Anterior cingulate cortex (tissue), 58 donors: ENCODE measurements around the gene SLC31A2.
A peak's percentile ranks its signal among the peaks of the same experiment; 100 is the strongest.
"Not testable (repeated sequence)": the region's sequence is repeated elsewhere in the genome, so short reads cannot be mapped to it uniquely, and the experiment has no call there.

ENCODE experiments used
- DNase-seq, 58 donors: peaks; one replicate each; lab custom pipeline; 2025; lab: John Stamatoyannopoulos, UW

SLC31A2 gene

GRCh38 chr9:113148781-113149510, 1.9 kb upstream of the SLC31A2 start:
- no peak for DNase-seq

GRCh38 chr9:113149561-113149960, 1.2 kb upstream of the SLC31A2 start:
- not testable (repeated sequence) for DNase-seq

GRCh38 chr9:113151696-113152630, 1.2 kb downstream of the SLC31A2 start:
- peak in 2 of 58 donors; percentile 28 to 57 for DNase-seq

GRCh38 chr9:113152699-113153098, 1.9 kb downstream of the SLC31A2 start:
- peak in 1 of 58 donors; percentile 18 for DNase-seq

- peak in 4 of 58 donors; percentile 20 to 29 (median 25) for DNase-seq
Measured at GRCh38 chr9:113153599-113153998, 2.8 kb downstream of the SLC31A2 start.

GRCh38 chr9:113154471-113154870, 3.7 kb downstream of the SLC31A2 start:
- DNase-seq, result peak in 32 of 58 donors; percentile 7 to 70 (median 38)

- peak in 1 of 58 donors; percentile 26 for DNase-seq
Measured at GRCh38 chr9:113154946-113155345, 4.1 kb downstream of the SLC31A2 start.

- DNase-seq, result peak in 8 of 58 donors; percentile 11 to 48 (median 18)
Measured at GRCh38 chr9:113155911-113156588, 5.2 kb downstream of the SLC31A2 start.

GRCh38 chr9:113156880-113157279, 6.1 kb downstream of the SLC31A2 start:
- no peak for DNase-seq

GRCh38 chr9:113158446-113158845, 7.6 kb downstream of the SLC31A2 start:
- DNase-seq, result no peak

- peak in 1 of 58 donors; percentile 28 for DNase-seq
Measured at GRCh38 chr9:113160571-113160970, 9.8 kb downstream of the SLC31A2 start.

- no peak for DNase-seq
Measured at GRCh38 chr9:113163001-113163400, 12.2 kb downstream of the SLC31A2 start.

GRCh38 chr9:113164536-113165300, 13.9 kb downstream of the SLC31A2 start:
- peak in 49 of 58 donors; percentile 19 to 81 (median 58) for DNase-seq

- DNase-seq, result no peak
Measured at GRCh38 chr9:113166039-113166438, 15.2 kb downstream of the SLC31A2 start.

- no peak for DNase-seq
Measured at GRCh38 chr9:113168809-113169208, 18.0 kb downstream of the SLC31A2 start.

GRCh38 chr9:113173341-113173740, 22.5 kb downstream of the SLC31A2 start:
- no peak for DNase-seq

- DNase-seq, result no peak
Measured at GRCh38 chr9:113176803-113177202, 26.0 kb downstream of the SLC31A2 start.

GRCh38 chr9:113177251-113177650, 26.4 kb downstream of the SLC31A2 start:
- DNase-seq, result no peak

GRCh38 chr9:113178087-113178486, 27.3 kb downstream of the SLC31A2 start:
- no peak for DNase-seq

GRCh38 chr9:113179839-113180238, 29.0 kb downstream of the SLC31A2 start:
- no peak for DNase-seq
